HepG2 (cell line): ENCODE data around the gene NXPH1. TPM values are rescaled to one million over a fixed set of nuclear protein-coding genes. Genes with fewer than 3 reads are reported as not detected.

ENCODE experiments used
- THYN1 ChIP-seq: sonication (generic); formaldehyde crosslinking; IDR thresholded peaks from 2 replicates; pipeline ENCODE4 v1.8.1; 2023; ENCODE audit warnings: low read depth, mild to moderate bottlenecking, moderate library complexity, missing genetic modification reagents, borderline replicate concordance
- ZBTB21 ChIP-seq: sonication (generic); formaldehyde crosslinking; IDR thresholded peaks from 2 replicates; pipeline ENCODE4 v1.4.0; 2020; ENCODE audit warnings: missing genetic modification reagents
- ZHX1 ChIP-seq: sonication (generic); formaldehyde crosslinking; IDR thresholded peaks from 2 replicates; pipeline ENCODE4 v1.8.1; 2022; ENCODE audit warnings: low read depth, mild to moderate bottlenecking, missing genetic modification reagents
- ZNF354B ChIP-seq: sonication (generic); formaldehyde crosslinking; IDR thresholded peaks from 2 replicates; pipeline ENCODE4 v1.8.0; 2022; ENCODE audit warnings: mild to moderate bottlenecking, missing genetic modification reagents
- ZNF782 ChIP-seq: sonication (generic); formaldehyde crosslinking; IDR thresholded peaks from 2 replicates; pipeline ENCODE4 v1.4.0; 2020; ENCODE audit warnings: missing genetic modification reagents, mild to moderate bottlenecking, borderline replicate concordance
- polyA plus RNA-seq, 8 experiments: library from polyadenylated mRNA; depleted of rRNA in 3 of 8; stranded (reverse) in 7 of 8; unstranded in 1 of 8; fragments of >200 nt; fragmentation: Illumina TruSeq in 4 of 8; extraction: Trizol in 4 of 8; gene quantifications; 2 replicates each; pipeline versions ENCODE4 v1.2.1 to v1.2.3, GENCODE V29; 2011 to 2016; ENCODE audit warnings: low read depth in 4 of 8, missing spikeins in 1 of 8, mixed read lengths in 1 of 8; ENCODE audit not compliant: insufficient read depth in 1 of 8
- total RNA-seq, 5 experiments: library from RNA; depleted of rRNA; stranded (reverse); fragments of >200 nt; fragmentation: Illumina TruSeq; extraction: Trizol; gene quantifications; 2 replicates each; pipeline ENCODE4 v1.2.3, GENCODE V29; 2016; ENCODE audit warnings: low read depth in 1 of 5
- TF ChIP-seq, protein P1 (sequence below): sonication (generic); formaldehyde crosslinking; IDR thresholded peaks from 2 replicates; pipeline ENCODE4 v1.5.1; 2020; ENCODE audit warnings: mild to moderate bottlenecking, missing genetic modification reagents, moderate library complexity
- TF ChIP-seq, protein P2 (sequence below): sonication (generic); formaldehyde crosslinking; IDR thresholded peaks from 2 replicates; pipeline ENCODE4 v1.4.0; 2020; ENCODE audit warnings: mild to moderate bottlenecking, low read depth, missing genetic modification reagents
- TF ChIP-seq, protein P3 (sequence below): sonication (generic); formaldehyde crosslinking; IDR thresholded peaks from 2 replicates; pipeline ENCODE4 v1.5.1; 2020; ENCODE audit warnings: mild to moderate bottlenecking, moderate library complexity, missing genetic modification reagents
- TF ChIP-seq, protein P4 (sequence below): sonication (generic); formaldehyde crosslinking; IDR thresholded peaks from 2 replicates; pipeline ENCODE4 v1.4.0; 2020; ENCODE audit warnings: missing genetic modification reagents; ENCODE audit errors: not compliant biosample characterization

Gene NXPH1
- total and polyA plus RNA-seq, 2 of the 13 experiments (the other 11 are each of a cell fraction or from before 2014, with no cell fraction given) = not detected

DNA sequence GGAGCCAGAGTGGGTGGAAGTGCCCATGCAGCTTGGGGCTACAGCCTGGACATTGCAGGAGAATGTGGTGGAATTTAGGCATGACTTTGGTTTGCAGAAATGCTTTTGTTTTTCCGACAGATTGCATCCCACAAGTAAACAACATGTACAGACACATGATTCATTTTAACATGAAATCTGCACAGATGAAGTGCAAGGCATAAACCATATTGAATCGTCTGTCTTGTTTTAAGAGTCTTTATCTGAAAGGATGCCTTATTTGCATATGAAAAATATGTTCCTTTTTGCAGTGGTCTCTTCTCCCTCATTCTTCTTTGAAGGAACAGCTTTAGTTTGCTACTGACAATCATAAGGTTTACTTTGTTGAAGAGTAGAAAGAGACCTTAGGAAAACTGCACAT lies 94.9 kb downstream of the NXPH1 start (continued):
- TF ChIP-seq, protein P1, sequence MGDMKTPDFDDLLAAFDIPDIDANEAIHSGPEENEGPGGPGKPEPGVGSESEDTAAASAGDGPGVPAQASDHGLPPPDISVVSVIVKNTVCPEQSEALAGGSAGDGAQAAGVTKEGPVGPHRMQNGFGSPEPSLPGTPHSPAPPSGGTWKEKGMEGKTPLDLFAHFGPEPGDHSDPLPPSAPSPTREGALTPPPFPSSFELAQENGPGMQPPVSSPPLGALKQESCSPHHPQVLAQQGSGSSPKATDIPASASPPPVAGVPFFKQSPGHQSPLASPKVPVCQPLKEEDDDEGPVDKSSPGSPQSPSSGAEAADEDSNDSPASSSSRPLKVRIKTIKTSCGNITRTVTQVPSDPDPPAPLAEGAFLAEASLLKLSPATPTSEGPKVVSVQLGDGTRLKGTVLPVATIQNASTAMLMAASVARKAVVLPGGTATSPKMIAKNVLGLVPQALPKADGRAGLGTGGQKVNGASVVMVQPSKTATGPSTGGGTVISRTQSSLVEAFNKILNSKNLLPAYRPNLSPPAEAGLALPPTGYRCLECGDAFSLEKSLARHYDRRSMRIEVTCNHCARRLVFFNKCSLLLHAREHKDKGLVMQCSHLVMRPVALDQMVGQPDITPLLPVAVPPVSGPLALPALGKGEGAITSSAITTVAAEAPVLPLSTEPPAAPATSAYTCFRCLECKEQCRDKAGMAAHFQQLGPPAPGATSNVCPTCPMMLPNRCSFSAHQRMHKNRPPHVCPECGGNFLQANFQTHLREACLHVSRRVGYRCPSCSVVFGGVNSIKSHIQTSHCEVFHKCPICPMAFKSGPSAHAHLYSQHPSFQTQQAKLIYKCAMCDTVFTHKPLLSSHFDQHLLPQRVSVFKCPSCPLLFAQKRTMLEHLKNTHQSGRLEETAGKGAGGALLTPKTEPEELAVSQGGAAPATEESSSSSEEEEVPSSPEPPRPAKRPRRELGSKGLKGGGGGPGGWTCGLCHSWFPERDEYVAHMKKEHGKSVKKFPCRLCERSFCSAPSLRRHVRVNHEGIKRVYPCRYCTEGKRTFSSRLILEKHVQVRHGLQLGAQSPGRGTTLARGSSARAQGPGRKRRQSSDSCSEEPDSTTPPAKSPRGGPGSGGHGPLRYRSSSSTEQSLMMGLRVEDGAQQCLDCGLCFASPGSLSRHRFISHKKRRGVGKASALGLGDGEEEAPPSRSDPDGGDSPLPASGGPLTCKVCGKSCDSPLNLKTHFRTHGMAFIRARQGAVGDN (CRISPR knock-in tag) = no peak
- TF ChIP-seq ZHX1 (CRISPR knock-in tag) (no peak), ZNF782 (CRISPR knock-in tag) (no peak), ZBTB21 (CRISPR knock-in tag) (no peak), ZNF354B (CRISPR knock-in tag) (no peak), THYN1 (no peak)
- TF ChIP-seq, protein P2, sequence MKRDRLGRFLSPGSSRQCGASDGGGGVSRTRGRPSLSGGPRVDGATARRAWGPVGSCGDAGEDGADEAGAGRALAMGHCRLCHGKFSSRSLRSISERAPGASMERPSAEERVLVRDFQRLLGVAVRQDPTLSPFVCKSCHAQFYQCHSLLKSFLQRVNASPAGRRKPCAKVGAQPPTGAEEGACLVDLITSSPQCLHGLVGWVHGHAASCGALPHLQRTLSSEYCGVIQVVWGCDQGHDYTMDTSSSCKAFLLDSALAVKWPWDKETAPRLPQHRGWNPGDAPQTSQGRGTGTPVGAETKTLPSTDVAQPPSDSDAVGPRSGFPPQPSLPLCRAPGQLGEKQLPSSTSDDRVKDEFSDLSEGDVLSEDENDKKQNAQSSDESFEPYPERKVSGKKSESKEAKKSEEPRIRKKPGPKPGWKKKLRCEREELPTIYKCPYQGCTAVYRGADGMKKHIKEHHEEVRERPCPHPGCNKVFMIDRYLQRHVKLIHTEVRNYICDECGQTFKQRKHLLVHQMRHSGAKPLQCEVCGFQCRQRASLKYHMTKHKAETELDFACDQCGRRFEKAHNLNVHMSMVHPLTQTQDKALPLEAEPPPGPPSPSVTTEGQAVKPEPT (CRISPR knock-in tag) = no peak
- TF ChIP-seq, protein P3, sequence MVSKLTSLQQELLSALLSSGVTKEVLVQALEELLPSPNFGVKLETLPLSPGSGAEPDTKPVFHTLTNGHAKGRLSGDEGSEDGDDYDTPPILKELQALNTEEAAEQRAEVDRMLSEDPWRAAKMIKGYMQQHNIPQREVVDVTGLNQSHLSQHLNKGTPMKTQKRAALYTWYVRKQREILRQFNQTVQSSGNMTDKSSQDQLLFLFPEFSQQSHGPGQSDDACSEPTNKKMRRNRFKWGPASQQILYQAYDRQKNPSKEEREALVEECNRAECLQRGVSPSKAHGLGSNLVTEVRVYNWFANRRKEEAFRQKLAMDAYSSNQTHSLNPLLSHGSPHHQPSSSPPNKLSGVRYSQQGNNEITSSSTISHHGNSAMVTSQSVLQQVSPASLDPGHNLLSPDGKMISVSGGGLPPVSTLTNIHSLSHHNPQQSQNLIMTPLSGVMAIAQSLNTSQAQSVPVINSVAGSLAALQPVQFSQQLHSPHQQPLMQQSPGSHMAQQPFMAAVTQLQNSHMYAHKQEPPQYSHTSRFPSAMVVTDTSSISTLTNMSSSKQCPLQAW = no peak
- TF ChIP-seq, protein P4, sequence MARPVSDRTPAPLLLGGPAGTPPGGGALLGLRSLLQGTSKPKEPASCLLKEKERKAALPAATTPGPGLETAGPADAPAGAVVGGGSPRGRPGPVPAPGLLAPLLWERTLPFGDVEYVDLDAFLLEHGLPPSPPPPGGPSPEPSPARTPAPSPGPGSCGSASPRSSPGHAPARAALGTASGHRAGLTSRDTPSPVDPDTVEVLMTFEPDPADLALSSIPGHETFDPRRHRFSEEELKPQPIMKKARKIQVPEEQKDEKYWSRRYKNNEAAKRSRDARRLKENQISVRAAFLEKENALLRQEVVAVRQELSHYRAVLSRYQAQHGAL = no peak
- TF ChIP-seq, all 625 proteins: peak for 0
